Measurements from ENCODE around the gene SOAT2.
"Not testable (repeated sequence)": the region's sequence is repeated elsewhere in the genome, so short reads cannot be mapped to it uniquely, and the experiment has no call there.

The SOAT2 gene

DNA sequence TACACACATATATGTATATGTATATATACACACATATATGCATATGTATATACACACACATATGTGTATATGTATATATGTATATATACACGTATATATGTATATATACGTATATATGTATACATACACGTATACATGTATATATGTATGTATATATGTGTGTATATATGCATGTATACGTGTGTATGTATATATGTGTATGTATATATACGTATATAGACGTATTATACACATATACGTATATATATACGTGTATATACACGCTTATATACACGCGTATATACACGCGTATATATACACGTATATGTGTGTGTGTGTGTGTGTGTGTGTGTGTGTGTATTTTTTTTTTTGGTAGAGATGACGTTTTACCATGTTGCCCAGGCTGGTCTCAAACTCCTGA, 44.4 kb downstream of the SOAT2 start:
- no peak for DNase-seq (ENCODE audit: low read depth)

DNA sequence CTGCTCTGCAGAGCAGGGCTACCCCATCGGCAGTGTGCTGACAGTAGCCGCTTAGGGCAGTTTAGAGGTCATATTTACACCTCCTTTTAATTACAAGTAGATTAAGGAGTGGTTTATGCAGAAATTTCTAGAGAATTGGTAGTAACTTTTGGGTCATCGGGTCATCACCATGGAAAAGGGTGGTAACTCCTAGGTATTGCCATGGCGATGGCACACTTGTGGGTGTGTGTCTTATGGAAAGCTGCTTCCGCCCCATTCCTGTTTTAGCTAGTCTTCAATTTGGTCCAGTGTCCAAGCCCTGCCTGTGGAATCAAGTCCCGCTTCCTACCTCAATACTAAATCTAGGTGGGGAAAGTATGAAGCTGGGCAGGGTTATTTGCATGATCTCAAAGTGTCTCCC, 47.8 kb downstream of the SOAT2 start:
- DNase-seq (ENCODE audit: low read depth) = no peak

- DNase-seq (ENCODE audit: low read depth) = no peak
Measured at GRCh38 chr12:53152390-53152789, 49.1 kb downstream of the SOAT2 start.

- peak; percentile 82 for DNase-seq (ENCODE audit: low read depth)
Measured at GRCh38 chr12:53159195-53159839, 56.0 kb downstream of the SOAT2 start.

- DNase-seq (ENCODE audit: low read depth) = no peak
Measured at GRCh38 chr12:53160000-53160399, 56.7 kb downstream of the SOAT2 start.

- no peak for DNase-seq (ENCODE audit: low read depth)
Measured at GRCh38 chr12:53160673-53161072, 57.4 kb downstream of the SOAT2 start.

DNA sequence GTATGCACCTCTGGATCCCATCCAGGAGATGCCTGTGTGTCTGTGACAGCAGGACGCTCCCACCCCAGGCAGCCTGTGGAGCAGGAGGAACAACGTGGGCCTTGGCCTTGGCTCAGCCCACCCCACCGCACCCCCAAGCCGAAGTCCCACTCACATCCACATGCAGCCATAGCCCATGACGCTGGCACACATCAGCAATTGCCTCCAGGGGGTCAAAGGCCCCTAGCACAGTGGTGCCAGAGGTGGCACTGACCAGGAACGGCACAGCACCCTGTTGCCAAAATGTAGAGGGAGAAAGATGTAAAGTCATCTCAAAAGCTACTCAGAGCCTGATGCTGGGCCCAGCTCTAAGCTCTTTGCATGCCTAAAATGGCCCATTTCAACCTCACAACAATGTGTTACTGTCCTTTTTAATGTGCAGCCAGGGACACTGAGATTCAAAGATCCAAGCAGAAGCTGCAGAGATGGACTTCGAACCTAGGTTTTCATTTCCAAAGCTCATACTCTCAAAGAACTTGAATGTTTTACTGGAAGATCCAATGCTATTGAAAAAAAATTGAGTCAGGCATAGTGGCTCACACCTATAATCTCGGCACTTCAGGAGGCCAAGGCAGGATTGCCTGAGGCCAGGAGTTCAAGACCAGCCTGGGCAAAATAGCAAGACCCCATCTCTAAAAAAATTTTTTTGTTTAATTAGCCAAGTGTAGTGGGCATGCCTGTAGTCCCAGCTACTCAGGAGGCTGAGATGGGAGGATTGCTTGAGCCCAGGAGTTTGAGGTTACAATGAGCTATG, 58.0 kb downstream of the SOAT2 start:
- no peak for DNase-seq (ENCODE audit: low read depth)

DNA sequence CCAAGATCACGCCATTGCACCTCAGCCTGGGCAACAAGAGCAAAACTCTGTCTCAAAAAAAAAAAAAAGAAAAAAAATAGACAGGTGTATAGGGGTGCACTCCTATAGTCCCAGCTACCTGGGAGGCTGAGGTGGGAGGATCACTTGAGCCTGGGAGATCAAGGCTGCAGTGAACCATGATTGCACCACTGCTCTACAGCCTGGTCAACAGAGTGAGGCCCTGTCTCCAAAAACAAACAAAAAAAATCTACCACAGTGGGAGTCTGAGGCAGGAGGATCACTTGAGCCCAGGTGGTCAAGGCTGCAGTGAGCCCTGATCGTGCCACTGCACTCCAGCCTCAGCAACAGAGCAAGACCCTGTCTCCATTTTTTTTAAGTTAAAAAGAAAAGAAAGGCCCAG, 59.7 kb downstream of the SOAT2 start:
- DNase-seq (ENCODE audit: low read depth) = not testable (repeated sequence)

DNA sequence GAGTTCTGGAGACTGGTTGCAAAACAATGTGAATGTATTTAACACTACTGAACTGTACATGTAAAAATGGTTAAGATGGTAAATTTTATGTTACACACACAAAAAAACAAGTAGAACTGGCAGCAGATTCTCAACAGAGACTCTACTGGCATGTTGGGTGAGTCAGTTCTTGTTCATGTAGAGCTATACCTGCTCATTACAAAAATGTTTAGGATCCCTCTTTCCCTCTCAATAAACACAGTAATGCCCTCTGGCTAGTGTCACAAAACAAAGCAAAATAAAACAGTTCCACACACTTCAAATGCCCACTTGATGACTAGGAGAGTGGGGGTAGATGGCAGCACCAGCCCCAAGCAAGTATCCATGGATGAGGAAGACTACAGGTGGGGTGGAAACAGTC, 63.6 kb downstream of the SOAT2 start:
- no peak for DNase-seq (ENCODE audit: low read depth)

DNA sequence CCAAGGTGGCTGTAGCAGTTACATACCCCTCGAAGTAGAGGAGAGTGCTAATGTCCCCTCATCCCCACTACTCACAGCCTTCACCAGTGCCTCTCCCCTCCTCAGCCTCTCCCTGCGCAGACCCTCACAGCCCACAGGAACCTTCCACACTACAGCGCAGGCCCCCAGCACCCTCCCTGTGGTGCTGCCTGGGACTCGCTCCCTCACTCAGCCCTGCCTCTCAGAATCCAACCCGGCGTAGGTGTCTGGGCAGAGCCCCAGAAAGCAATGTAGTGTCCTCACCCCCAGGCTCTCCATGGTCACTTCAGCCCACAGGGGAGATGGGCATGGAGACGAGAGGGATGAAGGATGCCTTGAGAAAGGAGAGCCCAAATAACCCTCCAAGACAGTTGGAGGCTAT, 66.4 kb downstream of the SOAT2 start:
- no peak for DNase-seq (ENCODE audit: low read depth)

GRCh38 chr12:53170215-53170614, 66.9 kb downstream of the SOAT2 start:
- DNase-seq (ENCODE audit: low read depth) = no peak

DNA sequence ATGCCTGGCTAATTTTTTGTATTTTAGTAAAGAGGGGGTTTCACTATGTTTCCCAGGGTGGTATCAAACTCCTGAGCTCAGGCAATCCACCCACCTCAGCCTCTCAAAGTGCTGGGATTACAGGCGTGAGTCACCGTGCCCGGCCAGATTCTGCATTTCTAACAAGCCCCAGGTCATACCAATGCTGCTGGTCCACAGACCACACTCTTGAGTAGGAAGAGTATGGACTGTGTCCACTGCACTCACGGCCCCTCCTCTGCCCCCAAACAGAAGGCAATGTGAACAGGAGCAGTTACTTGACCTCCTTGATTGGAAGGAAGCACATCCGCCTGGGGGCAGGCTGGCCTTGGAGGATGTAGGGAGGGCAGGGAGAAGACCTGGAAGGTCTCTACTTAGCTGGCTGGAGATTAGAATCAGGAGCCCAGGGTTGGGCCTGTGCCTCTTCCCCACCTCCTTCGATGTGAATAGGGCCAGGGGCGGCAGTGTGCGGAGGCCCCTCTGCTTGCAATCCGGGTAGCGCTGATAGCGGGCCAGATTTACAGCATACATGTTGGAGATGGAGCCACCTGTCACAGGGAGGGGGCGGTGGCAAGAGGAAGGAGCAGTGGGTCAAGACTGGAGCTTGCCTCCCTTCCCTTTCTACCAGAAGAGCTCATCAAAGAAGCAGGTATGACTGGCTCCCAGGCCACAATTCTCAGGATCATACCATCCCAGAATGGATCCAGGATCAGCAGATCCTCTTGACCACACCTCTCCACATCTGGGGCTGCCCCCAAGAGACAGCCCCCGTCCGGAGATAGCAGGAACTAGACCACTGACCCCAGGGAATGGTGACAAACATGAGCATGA, 67.8 kb downstream of the SOAT2 start:
- no peak for DNase-seq (ENCODE audit: low read depth)

DNA sequence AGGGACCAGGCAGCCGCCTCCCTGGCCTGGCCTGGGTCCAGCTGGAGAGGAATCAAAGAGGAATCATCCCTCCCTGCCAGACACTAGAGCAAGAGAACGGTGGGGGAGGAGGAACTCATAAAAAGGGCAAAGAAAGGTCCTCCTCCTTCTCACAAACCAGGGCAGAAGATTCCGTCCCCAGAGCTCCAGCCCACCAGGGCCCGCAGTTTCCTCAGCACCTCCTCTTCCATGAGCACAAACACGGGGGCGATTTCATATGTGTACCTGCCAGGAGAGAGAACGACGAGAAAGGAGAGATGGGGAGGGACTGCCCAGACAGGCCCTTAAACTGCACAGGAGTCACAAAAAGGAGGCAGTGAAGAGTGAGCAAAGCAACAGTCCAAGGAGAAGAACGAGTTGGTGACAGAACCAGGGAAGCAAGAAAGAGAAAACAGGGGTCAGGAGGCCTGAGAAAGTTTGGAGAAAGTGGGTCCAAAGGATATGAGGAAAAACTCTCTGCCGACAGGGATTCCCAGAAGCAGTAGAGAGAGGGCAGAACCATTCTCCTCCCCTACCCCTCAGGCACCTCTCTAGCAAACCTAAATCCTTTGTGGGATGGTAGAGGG, 68.5 kb downstream of the SOAT2 start:
- DNase-seq (ENCODE audit: low read depth) = no peak

- DNase-seq (ENCODE audit: low read depth) = no peak
Measured at GRCh38 chr12:53172352-53172751, 69.1 kb downstream of the SOAT2 start.

DNA sequence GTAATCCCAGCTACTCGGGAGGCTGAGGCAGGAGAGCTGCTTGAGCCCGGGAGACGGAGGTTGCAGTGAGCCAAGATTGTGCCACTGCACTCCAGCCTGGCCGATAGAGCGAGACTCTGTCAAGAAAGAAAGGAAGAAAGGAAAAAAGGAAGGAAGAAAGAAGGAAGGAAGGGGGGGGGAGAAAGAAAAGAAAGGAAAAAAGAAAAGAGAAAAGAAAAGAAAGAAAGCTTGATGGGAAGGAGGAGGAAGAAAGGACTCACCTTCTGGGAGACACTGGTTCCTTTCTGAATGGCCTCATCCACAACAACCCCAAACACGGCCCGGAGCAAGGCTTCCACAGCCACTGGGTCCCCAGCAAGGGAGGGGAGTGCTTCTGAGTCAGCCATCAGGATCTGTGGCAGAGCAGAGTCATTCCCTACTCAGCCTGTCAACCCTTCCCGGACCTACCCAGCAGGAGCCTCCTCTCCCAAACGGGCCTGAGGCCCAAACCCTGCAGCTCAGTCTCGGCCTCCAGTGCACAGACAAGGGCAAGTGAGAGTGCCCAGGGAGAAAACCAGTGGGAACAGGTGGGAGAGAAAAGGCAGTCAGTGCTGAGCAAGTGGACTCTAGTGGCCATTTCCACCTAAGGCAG, 69.9 kb downstream of the SOAT2 start:
- DNase-seq (ENCODE audit: low read depth) = no peak
